T-helper 22 cell (primary cell): ENCODE results near the gene ATP7B.
"Not testable (repeated sequence)": the region's sequence is repeated elsewhere in the genome, so short reads cannot be mapped to it uniquely, and the experiment has no call there.

Experiments
- DNase-seq: peaks from one replicate; pipeline ENCODE4 v3.0.0-alpha.2; 2020; ENCODE audit warnings: low read depth

The ATP7B gene

DNA sequence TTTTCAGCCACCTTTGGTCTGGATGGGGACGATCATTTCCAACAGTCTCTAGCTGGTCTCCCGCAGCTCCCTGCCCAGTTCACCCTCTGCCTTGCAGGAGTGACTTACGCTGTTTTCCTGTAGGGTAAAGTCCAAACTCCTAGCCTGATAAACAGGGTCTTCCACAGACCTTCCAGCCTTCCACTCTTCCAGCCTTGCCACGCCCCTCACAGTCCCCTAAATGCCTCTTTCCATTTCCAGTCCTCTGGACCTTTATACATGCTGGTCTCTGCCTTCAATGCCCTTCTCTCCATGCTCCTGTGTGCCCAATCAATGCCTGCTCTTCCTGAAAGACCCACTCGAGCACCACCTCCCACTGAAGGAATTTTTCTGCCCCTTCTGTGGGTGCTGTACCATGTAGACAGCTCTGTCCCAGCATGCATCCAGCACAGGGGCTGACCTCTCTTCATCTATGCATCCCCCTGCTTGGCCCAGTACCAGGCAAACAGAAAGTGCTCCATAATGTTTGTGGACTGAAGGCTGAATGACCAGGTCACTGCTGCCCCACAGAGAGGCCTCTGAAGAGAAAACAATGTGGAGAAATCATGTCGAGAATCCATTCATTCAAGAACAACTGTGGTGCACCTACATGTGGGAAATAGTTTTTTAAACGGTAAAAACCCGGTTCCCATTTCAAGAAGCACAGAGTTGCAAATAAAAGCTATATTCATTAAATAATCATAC lies 4.6 kb downstream of the ATP7B start:
- no peak for DNase-seq

- DNase-seq = no peak
Measured at GRCh38 chr13:52005841-52006522, 5.3 kb downstream of the ATP7B start.

GRCh38 chr13:52004511-52005170 lies 6.6 kb downstream of the ATP7B start:
- DNase-seq = no peak

- DNase-seq = no peak
Measured at GRCh38 chr13:52003541-52003940, 7.7 kb downstream of the ATP7B start.

DNA sequence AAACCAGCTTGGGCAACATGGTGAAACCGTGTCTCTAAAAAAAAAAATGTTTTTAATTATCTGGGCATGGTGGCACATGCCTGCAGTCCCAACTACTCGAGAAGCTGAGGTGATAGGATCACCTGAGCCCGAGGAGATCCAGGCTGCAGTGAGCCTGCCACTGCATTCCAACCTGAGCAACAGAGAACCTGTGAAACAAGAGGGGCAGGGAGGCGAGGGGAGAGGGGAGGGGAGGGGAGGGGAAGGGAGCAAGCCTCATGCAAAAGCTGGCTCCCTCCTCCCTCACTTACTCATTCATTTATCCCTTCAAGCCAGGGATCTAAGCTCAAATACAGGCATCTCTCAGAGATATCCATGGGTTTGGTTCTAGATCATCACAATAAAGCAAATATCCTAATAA lies 8.9 kb downstream of the ATP7B start:
- no peak for DNase-seq

- no peak for DNase-seq
Measured at GRCh38 chr13:52001120-52001731, 10.0 kb downstream of the ATP7B start.

DNA sequence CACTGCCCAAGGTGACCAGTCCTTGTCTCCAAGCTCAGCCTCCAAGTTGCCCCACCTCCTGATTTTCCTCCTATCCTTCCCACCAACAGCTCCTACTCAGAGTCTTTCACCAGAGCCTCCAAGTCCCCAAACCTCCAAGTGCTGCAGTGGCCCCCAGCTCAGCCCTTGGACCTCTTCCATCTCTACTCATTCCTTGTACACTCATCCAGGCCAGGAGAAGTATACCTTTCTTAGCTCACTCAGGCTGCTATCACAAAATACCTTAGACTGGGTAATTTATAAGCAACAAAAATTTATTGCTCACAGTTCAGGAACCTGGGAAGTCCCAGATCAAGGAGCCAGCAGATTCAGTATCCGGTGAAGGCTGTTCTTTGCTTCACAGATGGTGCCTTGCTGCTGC lies 11.3 kb downstream of the ATP7B start:
- DNase-seq = no peak

DNA sequence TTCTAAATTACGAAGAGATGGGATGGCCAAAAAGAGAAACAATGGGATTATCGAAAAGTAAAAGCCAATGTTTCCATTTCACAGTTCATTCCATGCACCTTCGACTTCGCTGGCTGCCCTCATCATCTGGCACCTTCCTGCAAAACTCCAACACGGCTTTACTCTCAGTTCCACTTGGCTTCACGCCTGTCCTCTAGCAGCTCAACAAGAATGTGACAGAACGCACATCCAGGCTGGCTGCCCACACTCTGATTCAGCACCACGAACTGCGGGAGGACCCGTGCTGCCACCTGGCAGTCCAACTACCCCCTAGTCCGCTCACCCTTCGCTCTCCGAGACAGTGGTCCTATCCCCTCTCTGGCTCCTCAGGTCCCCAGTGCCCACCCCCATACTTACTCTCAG lies 11.7 kb downstream of the ATP7B start:
- no peak for DNase-seq

DNA sequence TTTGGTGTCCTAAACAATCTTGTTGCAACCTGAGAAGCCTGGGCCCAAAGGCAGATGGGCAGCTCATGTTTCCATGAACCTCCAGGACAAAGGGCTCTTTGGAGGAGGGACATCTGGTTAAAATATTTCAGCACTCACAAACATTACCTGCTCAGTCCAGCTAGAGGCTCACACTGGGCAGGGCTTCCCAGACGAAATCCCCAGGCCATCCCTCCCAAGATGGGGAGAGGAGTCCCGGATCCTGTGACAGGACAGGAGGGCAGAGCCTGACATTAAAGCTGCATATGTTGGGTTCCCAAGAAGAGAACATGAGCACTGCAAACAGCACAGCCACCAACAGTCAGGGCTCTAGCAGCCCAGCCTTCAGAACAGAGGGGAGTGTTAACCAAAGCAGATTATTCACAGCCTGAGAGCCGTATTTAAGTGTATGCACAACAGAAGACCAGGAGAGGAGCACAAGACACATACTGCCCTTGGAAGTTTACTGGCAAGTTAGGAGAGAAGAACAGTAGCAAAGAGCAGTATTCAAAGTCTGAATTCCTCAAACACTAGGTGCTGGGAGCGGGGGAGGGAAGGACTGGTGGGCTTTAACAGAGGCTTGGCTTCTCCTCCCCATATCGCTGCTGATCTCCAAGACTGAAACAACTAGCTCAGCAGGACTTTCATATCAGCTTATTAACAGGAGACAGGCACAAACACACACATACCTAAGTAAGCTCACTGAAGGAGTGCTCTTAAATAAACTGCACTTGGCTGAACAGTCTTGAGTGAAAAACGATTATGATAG lies 12.3 kb downstream of the ATP7B start:
- no peak for DNase-seq

GRCh38 chr13:51997641-51998330 lies 13.5 kb downstream of the ATP7B start:
- DNase-seq = no peak

DNA sequence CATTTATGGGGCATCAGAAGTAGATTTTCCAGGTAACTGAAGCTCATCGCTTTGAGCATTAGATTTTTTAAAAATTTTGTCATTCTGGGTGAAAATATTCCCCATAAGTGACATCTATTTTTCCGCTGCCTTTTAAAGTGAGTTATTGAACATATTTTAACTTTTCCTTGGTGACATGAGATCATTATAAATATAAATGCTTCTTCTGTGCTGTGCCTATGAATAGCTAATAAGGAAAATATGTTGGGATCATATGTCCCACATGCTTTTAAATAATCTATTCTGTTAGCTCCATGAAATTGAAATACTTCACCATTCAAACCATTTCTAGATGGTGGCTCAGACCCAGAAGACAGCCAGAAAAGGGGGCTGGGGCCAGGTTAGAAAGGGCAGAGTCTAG lies 14.1 kb downstream of the ATP7B start:
- DNase-seq = no peak

- no peak for DNase-seq
Measured at GRCh38 chr13:51996641-51997040, 14.6 kb downstream of the ATP7B start.

GRCh38 chr13:51995677-51996551 lies 15.3 kb downstream of the ATP7B start:
- DNase-seq = no peak

DNA sequence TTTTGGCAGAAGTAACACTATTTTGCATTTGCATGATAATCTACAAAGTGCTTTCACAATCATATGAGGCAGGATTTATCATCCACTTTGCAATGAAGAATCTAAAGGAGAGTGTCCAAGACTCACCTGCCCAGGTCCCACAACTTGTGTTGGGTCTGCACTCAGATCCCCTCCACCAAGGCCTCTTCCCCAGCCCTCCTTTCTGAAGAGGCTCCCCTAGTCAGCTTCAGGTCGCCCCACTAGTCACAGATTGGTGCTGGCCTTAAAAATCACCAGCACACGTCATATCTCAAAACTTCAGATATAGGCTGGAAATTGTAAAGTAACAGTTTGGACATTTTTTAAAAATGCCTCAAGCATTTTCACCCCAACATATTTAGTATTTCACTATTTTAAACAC lies 17.5 kb downstream of the ATP7B start:
- no peak for DNase-seq

- DNase-seq = no peak
Measured at GRCh38 chr13:51988988-51989618, 22.1 kb downstream of the ATP7B start.

- not testable (repeated sequence) for DNase-seq
Measured at GRCh38 chr13:51984904-51985303, 26.3 kb downstream of the ATP7B start.

DNA sequence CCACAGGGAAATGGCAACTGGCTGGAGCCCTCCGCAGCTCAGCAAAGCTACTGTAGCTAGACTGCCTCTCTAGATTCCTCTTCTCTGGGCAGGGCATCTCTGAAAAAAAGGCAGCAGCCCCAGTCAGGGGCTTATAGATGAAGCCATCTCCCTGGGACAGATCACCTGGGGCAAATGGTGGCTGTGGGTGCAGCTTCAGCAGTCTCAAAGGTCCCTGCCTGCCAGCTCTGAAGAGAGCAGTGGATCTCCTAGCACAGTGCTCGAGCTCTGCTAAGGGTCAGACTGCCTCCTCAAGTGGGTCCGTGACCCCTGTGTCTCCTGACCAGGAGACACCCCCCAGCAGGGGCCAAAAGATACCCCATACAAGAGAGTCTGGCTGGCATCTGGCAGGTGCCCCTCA lies 28.0 kb downstream of the ATP7B start:
- DNase-seq = not testable (repeated sequence)

- DNase-seq = no peak
Measured at GRCh38 chr13:51981355-51981754, 29.9 kb downstream of the ATP7B start.

- no peak for DNase-seq
Measured at GRCh38 chr13:51980908-51981307, 30.3 kb downstream of the ATP7B start.
